Neural crest cell (in vitro differentiated cells): ENCODE data around the gene L3MBTL3. TPM values are rescaled to one million over a fixed set of nuclear protein-coding genes. Genes with fewer than 3 reads are reported as not detected.

Experiments
- DNase-seq: peaks from one replicate; pipeline ENCODE4 v3.0.0; 2021; ENCODE audit warnings: low read depth, mixed read lengths, low spot score
- H3K27ac Mint-ChIP-seq: one replicate; pipeline ENCODE4 v1.8.0; 2021; ENCODE audit warnings: mild to moderate bottlenecking, mixed read lengths; ENCODE audit not compliant: unreplicated experiment
- H3K27me3 Mint-ChIP-seq: 2 replicates; pipeline ENCODE4 v1.8.0; 2021; ENCODE audit warnings: low read depth, mild to moderate bottlenecking, mixed read lengths
- H3K36me3 Mint-ChIP-seq: 2 replicates; pipeline ENCODE4 v1.8.0; 2021; ENCODE audit warnings: low read depth, mild to moderate bottlenecking, mixed read lengths
- H3K4me1 Mint-ChIP-seq: 2 replicates; pipeline ENCODE4 v1.8.0; 2021; ENCODE audit warnings: mixed read lengths
- H3K4me3 Mint-ChIP-seq: one replicate; pipeline ENCODE4 v1.8.0; 2021; ENCODE audit warnings: mild to moderate bottlenecking, mixed read lengths
- H3K9me3 Mint-ChIP-seq: 2 replicates; pipeline ENCODE4 v1.8.0; 2021; ENCODE audit warnings: mixed read lengths
- total RNA-seq: library from RNA; stranded (reverse); gene quantifications from 2 replicates; pipeline ENCODE4 v1.2.1, GENCODE V29; 2021
- TF ChIP-seq, protein P1 (sequence below): fragments of 200-600 bp; sonication (generic); conservative IDR thresholded peaks from 2 replicates; pipeline ENCODE4 v1.5.0; 2021; ENCODE audit warnings: antibody characterized with exemption, mild to moderate bottlenecking

Gene L3MBTL3
- total RNA-seq, 1 donor from 2014 or later, result 22.8 TPM

DNA sequence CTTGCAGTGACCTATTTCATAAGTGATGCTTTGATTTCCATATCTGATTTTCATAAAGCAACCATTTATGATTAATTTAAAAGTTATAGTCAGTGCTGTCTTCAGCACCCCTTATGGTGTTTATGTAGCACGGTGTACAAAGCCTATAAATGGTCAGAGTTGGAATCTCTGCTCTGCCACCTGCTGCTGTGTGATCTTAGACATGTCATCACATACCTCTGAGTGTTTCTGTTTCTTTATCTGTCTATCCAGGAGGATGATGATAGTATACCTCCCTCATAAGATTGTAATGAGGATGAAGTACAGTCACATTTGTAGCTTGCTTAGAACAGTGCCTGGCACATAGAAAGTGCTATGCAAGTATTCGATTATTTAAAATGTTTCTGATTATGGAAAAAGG, 103.9 kb downstream of the L3MBTL3 start:
- Mint-ChIP-seq H3K4me3 (no peak overlapping the region), H3K9me3 (peaks cover 2% of the 10 kb centered on the region), H3K4me1 (peaks cover 21% of the 10 kb centered on the region), H3K36me3 (peaks cover 12% of the 10 kb centered on the region), H3K27ac (no peak overlapping the region), H3K27me3 (no peaks in the 10 kb centered on the region)
- TF ChIP-seq, protein P1, sequence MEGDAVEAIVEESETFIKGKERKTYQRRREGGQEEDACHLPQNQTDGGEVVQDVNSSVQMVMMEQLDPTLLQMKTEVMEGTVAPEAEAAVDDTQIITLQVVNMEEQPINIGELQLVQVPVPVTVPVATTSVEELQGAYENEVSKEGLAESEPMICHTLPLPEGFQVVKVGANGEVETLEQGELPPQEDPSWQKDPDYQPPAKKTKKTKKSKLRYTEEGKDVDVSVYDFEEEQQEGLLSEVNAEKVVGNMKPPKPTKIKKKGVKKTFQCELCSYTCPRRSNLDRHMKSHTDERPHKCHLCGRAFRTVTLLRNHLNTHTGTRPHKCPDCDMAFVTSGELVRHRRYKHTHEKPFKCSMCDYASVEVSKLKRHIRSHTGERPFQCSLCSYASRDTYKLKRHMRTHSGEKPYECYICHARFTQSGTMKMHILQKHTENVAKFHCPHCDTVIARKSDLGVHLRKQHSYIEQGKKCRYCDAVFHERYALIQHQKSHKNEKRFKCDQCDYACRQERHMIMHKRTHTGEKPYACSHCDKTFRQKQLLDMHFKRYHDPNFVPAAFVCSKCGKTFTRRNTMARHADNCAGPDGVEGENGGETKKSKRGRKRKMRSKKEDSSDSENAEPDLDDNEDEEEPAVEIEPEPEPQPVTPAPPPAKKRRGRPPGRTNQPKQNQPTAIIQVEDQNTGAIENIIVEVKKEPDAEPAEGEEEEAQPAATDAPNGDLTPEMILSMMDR, result no peak
- no peak for DNase-seq

DNA sequence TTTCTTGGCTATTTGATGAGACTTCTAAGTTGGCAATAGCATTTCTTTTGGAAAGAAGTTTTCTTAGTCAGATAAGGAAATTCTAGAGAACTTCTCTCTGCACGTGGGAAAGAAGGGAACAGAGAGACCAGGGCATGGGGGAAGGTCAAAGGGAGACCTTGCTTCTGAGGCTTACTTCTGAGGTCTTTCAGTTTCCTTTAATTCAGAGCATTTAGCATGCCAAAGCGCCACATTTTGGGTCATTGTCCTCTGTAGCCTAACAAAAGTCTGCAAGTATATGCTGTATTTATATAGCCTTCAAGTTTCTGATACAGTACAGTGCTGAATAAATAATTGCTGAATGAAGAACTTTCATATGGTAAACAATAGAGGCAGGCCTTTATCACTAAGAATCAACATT, 108.8 kb downstream of the L3MBTL3 start:
- Mint-ChIP-seq H3K9me3 (peaks cover 2% of the 10 kb centered on the region), H3K36me3 (peaks cover 10% of the 10 kb centered on the region), H3K4me3 (no peak overlapping the region), H3K27ac (peak overlapping the region; percentile 72), H3K27me3 (no peaks in the 10 kb centered on the region), H3K4me1 (peaks cover 20% of the 10 kb centered on the region)
- TF ChIP-seq, protein P1, result no peak
- no peak for DNase-seq

DNA sequence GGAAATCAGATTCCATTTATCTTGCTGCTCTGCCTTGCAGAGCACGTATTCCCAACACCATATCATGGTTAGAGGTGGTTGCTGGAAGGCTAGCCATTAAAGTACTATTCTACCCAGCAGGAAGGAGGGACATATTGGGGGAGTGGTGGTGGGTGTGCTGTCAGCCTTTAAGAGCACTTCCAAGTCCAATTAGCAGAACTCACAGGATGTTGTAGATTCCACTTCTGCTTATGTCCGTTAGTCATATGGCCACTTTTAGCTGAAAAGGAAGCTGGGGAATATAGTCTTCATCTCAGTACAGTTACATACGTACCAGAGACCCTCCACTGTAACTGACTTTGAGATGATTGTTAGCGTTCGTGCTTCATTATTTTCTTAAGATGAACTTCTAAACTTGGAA, 109.9 kb downstream of the L3MBTL3 start:
- Mint-ChIP-seq H3K36me3 (peaks cover 10% of the 10 kb centered on the region), H3K27ac (no peak overlapping the region), H3K4me3 (no peak overlapping the region), H3K27me3 (no peaks in the 10 kb centered on the region), H3K4me1 (peaks cover 27% of the 10 kb centered on the region), H3K9me3 (peaks cover 2% of the 10 kb centered on the region)
- no peak for DNase-seq
- TF ChIP-seq, protein P1, result no peak

DNA sequence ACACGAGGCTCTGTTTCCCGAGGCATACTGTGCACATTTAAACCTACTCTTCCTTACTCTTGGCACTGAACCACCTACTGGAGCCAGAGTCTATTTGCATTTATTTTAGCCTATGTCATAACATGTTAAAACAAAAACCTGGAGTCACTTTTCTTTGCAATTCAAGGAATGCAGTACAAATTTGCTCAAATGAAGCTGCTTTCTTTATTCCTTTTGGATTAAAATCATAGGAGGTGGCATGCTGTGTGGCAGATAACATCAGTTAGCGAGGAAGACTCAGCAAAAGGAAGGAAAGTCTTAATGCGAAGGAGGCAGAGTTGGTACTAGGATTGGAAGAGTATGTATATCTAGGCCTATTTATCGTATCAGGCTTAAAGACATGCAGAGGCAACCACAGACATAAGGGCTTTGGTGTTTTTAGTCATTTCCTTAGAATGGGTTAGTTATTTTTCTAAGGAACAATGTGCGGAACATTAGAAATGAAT, 111.4 kb downstream of the L3MBTL3 start:
- TF ChIP-seq, protein P1, result no peak
- Mint-ChIP-seq H3K9me3 (peaks cover 2% of the 10 kb centered on the region), H3K27me3 (no peaks in the 10 kb centered on the region), H3K36me3 (peaks cover 7% of the 10 kb centered on the region), H3K27ac (no peak overlapping the region), H3K4me1 (peaks cover 27% of the 10 kb centered on the region), H3K4me3 (no peak overlapping the region)
- DNase-seq, result no peak

DNA sequence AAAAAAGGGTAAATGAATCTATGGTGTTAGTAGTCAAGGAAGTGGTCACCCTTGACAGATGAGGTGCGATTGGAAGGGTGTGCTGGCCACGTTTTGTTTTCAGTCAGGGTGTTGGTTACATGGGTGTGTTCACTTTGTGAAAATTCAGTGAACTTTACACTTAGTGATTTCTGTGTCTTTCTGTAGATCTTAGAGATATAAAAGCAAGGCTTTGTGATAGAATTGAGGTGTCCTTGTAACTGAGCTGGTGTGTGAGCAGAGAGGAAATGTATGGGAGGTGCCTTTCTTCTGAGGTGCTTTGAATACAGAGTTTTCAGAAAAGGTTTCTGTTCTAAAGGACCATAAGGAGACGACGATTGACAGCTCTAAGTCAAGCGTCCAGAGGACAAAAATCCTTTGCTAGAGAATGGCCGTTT, 113.9 kb downstream of the L3MBTL3 start:
- no peak for DNase-seq
- H3K27me3 Mint-ChIP-seq, result no peaks in the 10 kb centered on the region
- H3K36me3 Mint-ChIP-seq, result peaks cover 6% of the 10 kb centered on the region
- H3K9me3 Mint-ChIP-seq, result no peaks in the 10 kb centered on the region
- TF ChIP-seq, protein P1, result no peak
- peak overlapping the region; percentile 13 for H3K27ac Mint-ChIP-seq
- peaks cover 15% of the 10 kb centered on the region for H3K4me1 Mint-ChIP-seq
- no peak overlapping the region for H3K4me3 Mint-ChIP-seq

DNA sequence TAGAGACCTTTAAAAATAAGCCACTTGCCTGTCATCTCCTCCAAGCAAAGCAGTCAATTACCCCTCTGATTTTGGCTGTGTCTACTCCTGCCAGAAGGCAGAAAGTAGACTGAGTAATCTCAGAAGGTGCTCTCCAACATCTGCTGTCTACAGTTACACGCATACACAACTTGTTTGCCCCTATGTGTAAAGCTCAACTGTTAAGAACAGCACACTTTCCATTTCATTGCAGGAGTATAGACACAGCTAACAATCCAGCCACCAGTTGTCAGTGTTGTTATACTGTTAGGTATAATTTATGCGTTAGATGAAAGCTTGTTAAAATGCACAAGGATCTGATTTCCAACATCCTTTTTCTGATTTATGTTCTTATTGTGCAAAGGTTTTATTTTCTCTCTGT, 116.2 kb downstream of the L3MBTL3 start:
- no peak for DNase-seq
- Mint-ChIP-seq H3K4me1 (peaks cover 20% of the 10 kb centered on the region), H3K9me3 (no peaks in the 10 kb centered on the region), H3K36me3 (peaks cover 17% of the 10 kb centered on the region), H3K27me3 (no peaks in the 10 kb centered on the region), H3K4me3 (no peak overlapping the region), H3K27ac (no peak overlapping the region)
- TF ChIP-seq, protein P1, result no peak
